Neuronal stem cell (in vitro differentiated cells): ENCODE data around the gene TRIP13.
"Not testable (repeated sequence)": the region's sequence is repeated elsewhere in the genome, so short reads cannot be mapped to it uniquely, and the experiment has no call there.

ENCODE experiments used
- DNase-seq: peaks from one replicate; pipeline ENCODE4 v3.0.0-alpha.2; 2013; ENCODE audit warnings: low spot score
- H2AFZ ChIP-seq: one replicate; pipeline ENCODE4 v1.6.1; 2013; ENCODE audit warnings: mild to moderate bottlenecking, low read length, inconsistent platforms
- H2AK5ac ChIP-seq: 2 replicates; pipeline ENCODE4 v1.6.1; 2013; ENCODE audit warnings: low read depth, mild to moderate bottlenecking, inconsistent platforms, low read length, moderate library complexity, mixed read lengths
- H2BK120ac ChIP-seq: 2 replicates; pipeline ENCODE4 v1.6.1; 2013; ENCODE audit warnings: low read depth, mild to moderate bottlenecking, inconsistent platforms, low read length, moderate library complexity, mixed read lengths
- H2BK12ac ChIP-seq: one replicate; pipeline ENCODE4 v1.6.1; 2013; ENCODE audit warnings: low read length, inconsistent platforms
- H2BK15ac ChIP-seq: 2 replicates; pipeline ENCODE4 v1.6.1; 2013; ENCODE audit warnings: mild to moderate bottlenecking, low read length, inconsistent platforms, mixed read lengths
- H2BK5ac ChIP-seq: one replicate; pipeline ENCODE4 v1.6.1; 2013; ENCODE audit warnings: inconsistent platforms, mild to moderate bottlenecking, low read length, moderate library complexity
- H3K14ac ChIP-seq: one replicate; pipeline ENCODE4 v1.6.1; 2013; ENCODE audit warnings: low read length, inconsistent platforms
- H3K18ac ChIP-seq: 2 replicates; pipeline ENCODE4 v1.6.1; 2013; ENCODE audit warnings: low read length, inconsistent platforms
- H3K23ac ChIP-seq: 2 replicates; pipeline ENCODE4 v1.6.1; 2013; ENCODE audit warnings: low read depth, mild to moderate bottlenecking, mixed read lengths, low read length, inconsistent platforms; ENCODE audit not compliant: poor library complexity
- H3K27ac ChIP-seq: replicated peaks from 3 replicates; pipeline ENCODE4 v1.5.1; 2013; ENCODE audit warnings: low read length, inconsistent platforms
- H3K27me3 ChIP-seq, 3 experiments: 2 replicates each; pipeline ENCODE4 v1.6.1; 2013; ENCODE audit warnings: low read length in 3 of 3, mild to moderate bottlenecking in 2 of 3, inconsistent platforms in 1 of 3, low read depth in 1 of 3, mixed read lengths in 1 of 3, moderate library complexity in 1 of 3; ENCODE audit not compliant: control insufficient read depth in 3 of 3, insufficient read depth in 3 of 3
- H3K36me3 ChIP-seq, 2 donors: replicated peaks in 1 of 2; 2 replicates each; pipeline ENCODE4 v1.6.1; 2013; ENCODE audit warnings: low read length in 2 of 2; ENCODE audit not compliant: control insufficient read depth in 2 of 2, insufficient read depth in 2 of 2
- H3K4ac ChIP-seq: 2 replicates; pipeline ENCODE4 v1.6.1; 2013; ENCODE audit warnings: inconsistent platforms, mild to moderate bottlenecking, low read length, moderate library complexity
- H3K4me1 ChIP-seq, 2 donors: 1 replicate in 1 of 2; 2 replicates in 1 of 2; pipeline ENCODE4 v1.6.1; 2013; ENCODE audit warnings: low read length in 2 of 2, low read depth in 1 of 2; ENCODE audit not compliant: control insufficient read depth in 2 of 2, insufficient read depth in 1 of 2
- H3K4me2 ChIP-seq: one replicate; pipeline ENCODE4 v1.6.1; 2013; ENCODE audit warnings: mild to moderate bottlenecking, low read length, inconsistent platforms; ENCODE audit not compliant: insufficient read depth, poor library complexity, severe bottlenecking
- H3K4me3 ChIP-seq, 2 donors: 2 replicates each; pipeline ENCODE4 v1.5.1; 2013; ENCODE audit warnings: low read length in 2 of 2, mild to moderate bottlenecking in 2 of 2, inconsistent platforms in 1 of 2, moderate library complexity in 1 of 2
- H3K79me1 ChIP-seq: one replicate; pipeline ENCODE4 v1.6.1; 2013; ENCODE audit warnings: low read depth, mild to moderate bottlenecking, inconsistent platforms, low read length, moderate library complexity
- H3K9ac ChIP-seq: one replicate; pipeline ENCODE4 v1.6.1; 2013; ENCODE audit warnings: mild to moderate bottlenecking, low read depth, low read length, inconsistent platforms; ENCODE audit not compliant: poor library complexity
- H3K9me3 ChIP-seq, 2 donors: replicated peaks in 1 of 2; 2 replicates each; pipeline versions ENCODE3 to v1.6.1; 2013; ENCODE audit warnings: low read length in 2 of 2, mild to moderate bottlenecking in 2 of 2, inconsistent platforms in 1 of 2, low read depth in 1 of 2, mixed read lengths in 1 of 2, moderate library complexity in 1 of 2; ENCODE audit not compliant: control insufficient read depth in 2 of 2, insufficient read depth in 1 of 2
- H4K8ac ChIP-seq: one replicate; pipeline ENCODE4 v1.6.1; 2013; ENCODE audit warnings: low read depth, mild to moderate bottlenecking, inconsistent platforms, low read length, moderate library complexity
- H4K91ac ChIP-seq: one replicate; pipeline ENCODE4 v1.6.1; 2013; ENCODE audit warnings: low read length, low read depth, mild to moderate bottlenecking, inconsistent platforms; ENCODE audit not compliant: poor library complexity
- WGBS, 2 donors: extraction: QIAGEN DNeasy Blood & Tissue Kit; methylation state at CpG; one replicate each; pipeline ENCODE4 v1.1.7; 2013; ENCODE audit warnings: missing lambda C conversion rate in 2 of 2, mixed read lengths in 1 of 2; ENCODE audit not compliant: insufficient read length in 2 of 2, insufficient replicate concordance in 1 of 2; ENCODE audit errors: extremely low coverage in 2 of 2; 5-methylcytosine and 5-hydroxymethylcytosine counted together

The TRIP13 gene

GRCh38 chr5:916441-917293, 24.0 kb downstream of the TRIP13 start:
- Histone ChIP-seq H3K4ac (no peak overlapping the region), H3K27ac (no peak overlapping the region), H3K23ac (no peak overlapping the region), H4K91ac (no peak overlapping the region), H3K14ac (no peak overlapping the region), H2BK12ac (no peak overlapping the region), H2AFZ (no peak overlapping the region), H3K9ac (peak overlapping the region; percentile 31), H3K79me1 (peaks cover 2% of the 10 kb centered on the region), H4K8ac (no peak overlapping the region), H3K4me3 (no peak overlapping the region), H3K27me3 (no peaks in the 10 kb centered on the region), H3K36me3 (peaks cover 35 to 78% of the 10 kb centered on the region in 2 donors), H3K18ac (no peak overlapping the region), H2BK5ac (no peak overlapping the region), H2AK5ac (no peak overlapping the region), H3K9me3 (peaks cover 0 to 4% of the 10 kb centered on the region in 2 donors), H2BK120ac (no peak overlapping the region), H2BK15ac (no peak overlapping the region), H3K4me2 (no peak overlapping the region), H3K4me1 (peaks cover 6 to 12% of the 10 kb centered on the region in 2 donors)
- DNase-seq: no peak
- WGBS, 2 donors: no CpG with 5 or more reads among the region's 14 CpGs

GRCh38 chr5:918717-919116, 26.0 kb downstream of the TRIP13 start:
- no CpG with 5 or more reads among the region's 5 CpGs for WGBS, 2 donors
- not testable (repeated sequence) for H3K79me1 ChIP-seq, H4K91ac ChIP-seq, H3K4me3 ChIP-seq, H3K23ac ChIP-seq, H2AFZ ChIP-seq, H2BK5ac ChIP-seq, H3K4me1 ChIP-seq, H3K4me2 ChIP-seq, H3K14ac ChIP-seq, H2BK12ac ChIP-seq, H4K8ac ChIP-seq, H2BK15ac ChIP-seq, H3K9ac ChIP-seq, H3K27ac ChIP-seq, H3K4ac ChIP-seq, H3K18ac ChIP-seq, H2BK120ac ChIP-seq, H2AK5ac ChIP-seq, DNase-seq, H3K27me3 ChIP-seq, H3K9me3 ChIP-seq
- peaks cover 32 to 58% of the 10 kb centered on the region in 2 donors for H3K36me3 ChIP-seq

GRCh38 chr5:919356-920000, 26.8 kb downstream of the TRIP13 start:
- WGBS, 2 donors: no CpG with 5 or more reads among the region's 9 CpGs
- Histone ChIP-seq H2AFZ (no peak overlapping the region), H3K18ac (no peak overlapping the region), H2BK15ac (no peak overlapping the region), H4K91ac (no peak overlapping the region), H3K9ac (no peak overlapping the region), H3K23ac (no peak overlapping the region), H3K14ac (no peak overlapping the region), H2AK5ac (no peak overlapping the region), H3K9me3 (peaks cover 0 to 4% of the 10 kb centered on the region in 2 donors), H3K27ac (no peak overlapping the region), H2BK120ac (no peak overlapping the region), H3K36me3 (peaks cover 27 to 51% of the 10 kb centered on the region in 2 donors), H3K4me2 (no peak overlapping the region), H3K4ac (no peak overlapping the region), H4K8ac (no peak overlapping the region), H3K27me3 (no peaks in the 10 kb centered on the region), H2BK5ac (no peak overlapping the region), H3K4me3 (no peak overlapping the region), H3K79me1 (no peaks in the 10 kb centered on the region), H3K4me1 (no peaks in the 10 kb centered on the region), H2BK12ac (no peak overlapping the region)
- DNase-seq: no peak

- no peak overlapping the region for H3K9ac ChIP-seq
- H3K4ac ChIP-seq: no peak overlapping the region
- H3K23ac ChIP-seq: no peak overlapping the region
- no peak overlapping the region for H3K4me3 ChIP-seq
- no peak overlapping the region for H2BK12ac ChIP-seq
- no peak overlapping the region for H2BK5ac ChIP-seq
- peaks cover 0 to 4% of the 10 kb centered on the region in 2 donors for H3K9me3 ChIP-seq
- no peak overlapping the region for H4K91ac ChIP-seq
- H3K36me3 ChIP-seq: peaks cover 24 to 42% of the 10 kb centered on the region in 2 donors
- no peaks in the 10 kb centered on the region for H3K4me1 ChIP-seq
- DNase-seq: no peak
- no peak overlapping the region for H2BK15ac ChIP-seq
- no peak overlapping the region for H2AFZ ChIP-seq
- H4K8ac ChIP-seq: no peak overlapping the region
- H3K14ac ChIP-seq: no peak overlapping the region
- no peaks in the 10 kb centered on the region for H3K79me1 ChIP-seq
- no peaks in the 10 kb centered on the region for H3K27me3 ChIP-seq
- no CpG with 5 or more reads among the region's 7 CpGs for WGBS, 2 donors
- H3K27ac ChIP-seq: no peak overlapping the region
- H2AK5ac ChIP-seq: no peak overlapping the region
- H2BK120ac ChIP-seq: no peak overlapping the region
- no peak overlapping the region for H3K4me2 ChIP-seq
- no peak overlapping the region for H3K18ac ChIP-seq
Measured at GRCh38 chr5:920321-920720, 27.6 kb downstream of the TRIP13 start.
